SK-N-SH treated with all-trans-retinoic acid at 6 μM for 48 hours (cell line): ENCODE data around the gene GRIN1.

Experiments
- ATAC-seq: fragments of 200-7000 bp; cut with Tn5 transposase; 3 replicates; pipeline ENCODE4 v1.9.1; 2020; ENCODE audit warnings: mild to moderate bottlenecking, moderate library complexity
- BACH2 ChIP-seq: fragments of 250-450 bp; sonication (Bioruptor Pico); IDR thresholded peaks from 2 replicates; pipeline ENCODE4 v1.9.0; 2021; ENCODE audit warnings: mild to moderate bottlenecking, borderline replicate concordance
- CSDC2 ChIP-seq: fragments of 250-450 bp; sonication (Bioruptor Pico); IDR thresholded peaks from 2 replicates; pipeline ENCODE4 v1.5.0; 2020; ENCODE audit warnings: mild to moderate bottlenecking, moderate library complexity
- GLIS3 ChIP-seq: fragments of 250-450 bp; sonication (Bioruptor Pico); IDR thresholded peaks from 2 replicates; pipeline ENCODE4 v1.5.0; 2020; ENCODE audit warnings: mild to moderate bottlenecking, moderate library complexity
- ISL1 ChIP-seq: fragments of 250-450 bp; sonication (Bioruptor Pico); IDR thresholded peaks from 2 replicates; pipeline ENCODE4 v2.1.2; 2022; ENCODE audit warnings: mild to moderate bottlenecking, moderate library complexity
- OSR1 ChIP-seq: fragments of 250-450 bp; sonication (Bioruptor Pico); IDR thresholded peaks from 2 replicates; pipeline ENCODE4 v1.8.0; 2022; ENCODE audit warnings: moderate library complexity, mild to moderate bottlenecking, inconsistent platforms
- PATZ1 ChIP-seq: fragments of 250-450 bp; sonication (Bioruptor Pico); IDR thresholded peaks from 2 replicates; pipeline ENCODE4 v1.8.0; 2020; ENCODE audit warnings: mild to moderate bottlenecking, moderate library complexity, borderline replicate concordance
- POU6F1 ChIP-seq: fragments of 250-450 bp; sonication (Bioruptor Pico); IDR thresholded peaks from 2 replicates; pipeline ENCODE4 v1.8.0; 2021; ENCODE audit warnings: low read depth, mild to moderate bottlenecking, moderate library complexity, borderline replicate concordance
- RARB ChIP-seq: fragments of 250-450 bp; sonication (Bioruptor Pico); IDR thresholded peaks from 2 replicates; pipeline ENCODE4 v1.8.0; 2021; ENCODE audit warnings: mild to moderate bottlenecking, moderate library complexity
- TCF4 ChIP-seq: fragments of 250-450 bp; sonication (Bioruptor Pico); IDR thresholded peaks from 2 replicates; pipeline ENCODE4 v1.8.0; 2021; ENCODE audit warnings: mild to moderate bottlenecking, moderate library complexity, borderline replicate concordance
- TOX ChIP-seq: fragments of 250-450 bp; sonication (Bioruptor Pico); IDR thresholded peaks from 2 replicates; pipeline ENCODE4 v1.8.0; 2021; ENCODE audit warnings: mild to moderate bottlenecking, moderate library complexity, borderline replicate concordance
- ZC3H10 ChIP-seq: fragments of 250-450 bp; sonication (Bioruptor Pico); IDR thresholded peaks from 2 replicates; pipeline ENCODE4 v1.5.1; 2021; ENCODE audit warnings: mild to moderate bottlenecking, moderate library complexity
- ZFP3 ChIP-seq: fragments of 250-450 bp; sonication (Bioruptor Pico); IDR thresholded peaks from 2 replicates; pipeline ENCODE4 v1.5.0; 2020; ENCODE audit warnings: mild to moderate bottlenecking, moderate library complexity
- ZFP30 ChIP-seq: fragments of 450-650 bp; formaldehyde crosslinking; IDR thresholded peaks from 2 replicates; pipeline ENCODE4 v1.5.0; 2022; ENCODE audit warnings: mild to moderate bottlenecking, moderate library complexity
- ZNF565 ChIP-seq: fragments of 450-650 bp; formaldehyde crosslinking; conservative IDR thresholded peaks from 2 replicates; pipeline ENCODE4 v1.5.0; 2020; ENCODE audit warnings: low read depth, mild to moderate bottlenecking, moderate library complexity
- ZNF8 ChIP-seq: fragments of 450-650 bp; formaldehyde crosslinking; IDR thresholded peaks from 2 replicates; pipeline ENCODE4 v1.5.0; 2020; ENCODE audit warnings: mild to moderate bottlenecking, moderate library complexity
- TF ChIP-seq, protein P1 (sequence below): fragments of 250-450 bp; sonication (Bioruptor Pico); IDR thresholded peaks from 2 replicates; pipeline ENCODE4 v1.5.0; 2020; ENCODE audit warnings: mild to moderate bottlenecking, moderate library complexity
- TF ChIP-seq, protein P2 (sequence below): fragments of 250-450 bp; sonication (Bioruptor Pico); IDR thresholded peaks from 2 replicates; pipeline ENCODE4 v1.5.1; 2021; ENCODE audit warnings: mild to moderate bottlenecking, moderate library complexity

The GRIN1 gene

GRCh38 chr9:137138058-137138721, 764 bp upstream of the GRIN1 start (continued):
- TF ChIP-seq CSDC2 (CRISPR knock-in tag) (no peak), TCF4 (no peak), TOX (CRISPR knock-in tag) (no peak)

- no peak for ATAC-seq
- TF ChIP-seq RARB (CRISPR knock-in tag) = no peak
- no peak for TF ChIP-seq TOX (CRISPR knock-in tag)
These were observed 655 bp downstream of the GRIN1 start for GRCh38 chr9:137139468-137140150.

DNA sequence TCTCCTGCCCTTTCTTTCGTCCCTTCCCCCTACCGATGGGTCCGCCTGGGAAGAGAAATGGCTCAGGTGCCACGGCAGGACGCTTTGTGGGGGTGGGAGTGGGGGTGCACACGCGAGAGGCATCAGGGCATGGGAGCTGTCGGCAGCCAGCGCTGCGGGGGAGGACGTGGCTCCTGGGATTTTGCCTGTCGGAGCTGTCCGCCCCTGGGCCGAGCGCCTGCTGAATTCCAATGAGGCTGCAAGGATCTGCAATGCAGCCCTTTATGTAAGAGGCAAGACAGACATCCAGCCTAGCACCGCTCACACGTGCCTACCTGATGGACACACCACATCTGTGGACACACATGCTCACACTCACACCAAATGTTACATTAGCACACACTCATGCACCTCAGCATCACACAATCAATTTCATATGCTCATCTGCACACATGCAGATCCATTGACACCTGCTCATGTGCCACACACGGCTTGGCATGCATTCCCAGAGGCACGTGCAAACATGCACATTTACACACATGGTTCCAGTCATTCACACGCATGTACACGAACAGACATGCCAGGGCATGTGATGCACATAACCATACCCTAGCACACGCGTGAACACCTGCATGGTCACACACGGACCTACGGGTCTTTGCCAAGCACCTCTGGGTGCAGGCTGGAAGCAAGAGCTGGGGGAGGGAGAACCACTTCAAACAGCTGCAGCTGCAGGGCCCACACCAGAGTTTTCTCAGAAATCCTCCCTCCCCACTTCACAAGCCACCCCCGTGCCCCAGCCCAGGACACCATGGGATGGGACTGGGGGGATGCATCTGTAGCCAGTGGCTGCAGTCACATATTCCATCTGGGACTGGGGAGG, 1.4 kb downstream of the GRIN1 start:
- no peak for TF ChIP-seq TCF4
- ATAC-seq = no peak

GRCh38 chr9:137141050-137141810, 2.3 kb downstream of the GRIN1 start:
- ATAC-seq = no peak

GRCh38 chr9:137141976-137142936, 3.3 kb downstream of the GRIN1 start:
- no peak for ATAC-seq
- TF ChIP-seq ZC3H10 (CRISPR knock-in tag) (no peak), OSR1 (CRISPR knock-in tag) (no peak), ZFP30 (CRISPR knock-in tag) (no peak), ISL1 (CRISPR knock-in tag) (no peak), CSDC2 (CRISPR knock-in tag) (no peak), ZNF8 (CRISPR knock-in tag) (no peak), ZFP3 (CRISPR knock-in tag) (no peak)
- TF ChIP-seq, protein P1, sequence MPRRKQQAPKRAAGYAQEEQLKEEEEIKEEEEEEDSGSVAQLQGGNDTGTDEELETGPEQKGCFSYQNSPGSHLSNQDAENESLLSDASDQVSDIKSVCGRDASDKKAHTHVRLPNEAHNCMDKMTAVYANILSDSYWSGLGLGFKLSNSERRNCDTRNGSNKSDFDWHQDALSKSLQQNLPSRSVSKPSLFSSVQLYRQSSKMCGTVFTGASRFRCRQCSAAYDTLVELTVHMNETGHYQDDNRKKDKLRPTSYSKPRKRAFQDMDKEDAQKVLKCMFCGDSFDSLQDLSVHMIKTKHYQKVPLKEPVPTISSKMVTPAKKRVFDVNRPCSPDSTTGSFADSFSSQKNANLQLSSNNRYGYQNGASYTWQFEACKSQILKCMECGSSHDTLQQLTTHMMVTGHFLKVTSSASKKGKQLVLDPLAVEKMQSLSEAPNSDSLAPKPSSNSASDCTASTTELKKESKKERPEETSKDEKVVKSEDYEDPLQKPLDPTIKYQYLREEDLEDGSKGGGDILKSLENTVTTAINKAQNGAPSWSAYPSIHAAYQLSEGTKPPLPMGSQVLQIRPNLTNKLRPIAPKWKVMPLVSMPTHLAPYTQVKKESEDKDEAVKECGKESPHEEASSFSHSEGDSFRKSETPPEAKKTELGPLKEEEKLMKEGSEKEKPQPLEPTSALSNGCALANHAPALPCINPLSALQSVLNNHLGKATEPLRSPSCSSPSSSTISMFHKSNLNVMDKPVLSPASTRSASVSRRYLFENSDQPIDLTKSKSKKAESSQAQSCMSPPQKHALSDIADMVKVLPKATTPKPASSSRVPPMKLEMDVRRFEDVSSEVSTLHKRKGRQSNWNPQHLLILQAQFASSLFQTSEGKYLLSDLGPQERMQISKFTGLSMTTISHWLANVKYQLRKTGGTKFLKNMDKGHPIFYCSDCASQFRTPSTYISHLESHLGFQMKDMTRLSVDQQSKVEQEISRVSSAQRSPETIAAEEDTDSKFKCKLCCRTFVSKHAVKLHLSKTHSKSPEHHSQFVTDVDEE = no peak

More at GRCh38 chr9:137141050-137141810, 2.3 kb downstream of the GRIN1 start:
- no peak for TF ChIP-seq GLIS3 (CRISPR knock-in tag)
- TF ChIP-seq, protein P2, sequence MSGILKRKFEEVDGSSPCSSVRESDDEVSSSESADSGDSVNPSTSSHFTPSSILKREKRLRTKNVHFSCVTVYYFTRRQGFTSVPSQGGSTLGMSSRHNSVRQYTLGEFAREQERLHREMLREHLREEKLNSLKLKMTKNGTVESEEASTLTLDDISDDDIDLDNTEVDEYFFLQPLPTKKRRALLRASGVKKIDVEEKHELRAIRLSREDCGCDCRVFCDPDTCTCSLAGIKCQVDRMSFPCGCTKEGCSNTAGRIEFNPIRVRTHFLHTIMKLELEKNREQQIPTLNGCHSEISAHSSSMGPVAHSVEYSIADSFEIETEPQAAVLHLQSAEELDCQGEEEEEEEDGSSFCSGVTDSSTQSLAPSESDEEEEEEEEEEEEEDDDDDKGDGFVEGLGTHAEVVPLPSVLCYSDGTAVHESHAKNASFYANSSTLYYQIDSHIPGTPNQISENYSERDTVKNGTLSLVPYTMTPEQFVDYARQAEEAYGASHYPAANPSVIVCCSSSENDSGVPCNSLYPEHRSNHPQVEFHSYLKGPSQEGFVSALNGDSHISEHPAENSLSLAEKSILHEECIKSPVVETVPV (CRISPR knock-in tag) = no peak
- no peak for TF ChIP-seq ZNF565 (CRISPR knock-in tag)
- no peak for TF ChIP-seq ZNF8 (CRISPR knock-in tag)
- no peak for TF ChIP-seq POU6F1
- TF ChIP-seq BACH2 (CRISPR knock-in tag) = no peak
- TF ChIP-seq PATZ1 (CRISPR knock-in tag) = no peak
- no peak for TF ChIP-seq ZFP3 (CRISPR knock-in tag)
- TF ChIP-seq, all 23 proteins: peak for 0
